Parathyroid adenoma (tissue), 2 donors: Measurements from ENCODE around the gene VAPB.
A peak's percentile ranks its signal among the peaks of the same experiment; 100 is the strongest.

Experiments used
- H2AFZ ChIP-seq: fragments of 300-600 bp; sonication (generic); one replicate; pipeline ENCODE4 v1.7.0; 2017; ENCODE audit warnings: antibody characterized with exemption, mild to moderate bottlenecking
- H3K27ac ChIP-seq: fragments of 300-600 bp; sonication (generic); one replicate; pipeline ENCODE4 v1.7.0; 2017
- H3K27me3 ChIP-seq: fragments of 300-600 bp; sonication (generic); one replicate; pipeline ENCODE4 v1.7.0; 2017; ENCODE audit warnings: low read length; ENCODE audit not compliant: control insufficient read depth, insufficient read depth
- H3K36me3 ChIP-seq: fragments of 300-600 bp; sonication (generic); one replicate; pipeline ENCODE4 v1.7.0; 2017; ENCODE audit warnings: low read length; ENCODE audit not compliant: control insufficient read depth, insufficient read depth
- H3K4me1 ChIP-seq: fragments of 300-600 bp; sonication (generic); one replicate; pipeline ENCODE4 v1.7.0; 2017; ENCODE audit warnings: control low read depth
- H3K4me2 ChIP-seq: fragments of 300-600 bp; sonication (generic); one replicate; pipeline ENCODE4 v1.7.0; 2017; ENCODE audit warnings: low read length
- H3K4me3 ChIP-seq: fragments of 300-600 bp; sonication (generic); one replicate; pipeline ENCODE4 v1.7.0; 2017; ENCODE audit warnings: low read depth, low read length
- H3K79me2 ChIP-seq: fragments of 300-600 bp; sonication (generic); one replicate; pipeline ENCODE4 v1.7.0; 2017; ENCODE audit warnings: control low read depth
- H3K9ac ChIP-seq: fragments of 300-600 bp; sonication (generic); one replicate; pipeline ENCODE4 v1.7.0; 2017; ENCODE audit warnings: mild to moderate bottlenecking
- H3K9me3 ChIP-seq: fragments of 300-600 bp; sonication (generic); one replicate; pipeline ENCODE4 v1.7.0; 2017; ENCODE audit warnings: low read length; ENCODE audit not compliant: control insufficient read depth
- CTCF ChIP-seq: fragments of 300-600 bp; sonication (generic); IDR thresholded peaks from one replicate; pipeline ENCODE4 v1.7.0; 2017; ENCODE audit warnings: antibody characterized with exemption, mild to moderate bottlenecking
- donor health status: primary hyperparathyroidism.

The VAPB gene

GRCh38 chr20:58416057-58416456, 27.0 kb downstream of the VAPB start:
- no peak overlapping the region for H2AFZ ChIP-seq
- peaks cover 5% of the 10 kb centered on the region for H3K4me1 ChIP-seq
- no peak for TF ChIP-seq CTCF
- no peak overlapping the region for H3K9ac ChIP-seq
- H3K36me3 ChIP-seq: no peaks in the 10 kb centered on the region
- no peak overlapping the region for H3K4me2 ChIP-seq
- peaks cover 32% of the 10 kb centered on the region for H3K79me2 ChIP-seq
- no peak overlapping the region for H3K27ac ChIP-seq
- no peaks in the 10 kb centered on the region for H3K27me3 ChIP-seq
- H3K4me3 ChIP-seq: no peak overlapping the region
- no peaks in the 10 kb centered on the region for H3K9me3 ChIP-seq

GRCh38 chr20:58416835-58417234, 27.8 kb downstream of the VAPB start:
- H3K4me3 ChIP-seq: no peak overlapping the region
- H2AFZ ChIP-seq: no peak overlapping the region
- H3K27ac ChIP-seq: no peak overlapping the region
- H3K27me3 ChIP-seq: no peaks in the 10 kb centered on the region
- no peak overlapping the region for H3K9ac ChIP-seq
- peaks cover 28% of the 10 kb centered on the region for H3K79me2 ChIP-seq
- H3K4me2 ChIP-seq: peak overlapping the region; percentile 2
- H3K4me1 ChIP-seq: peaks cover 5% of the 10 kb centered on the region
- TF ChIP-seq CTCF: no peak
- no peaks in the 10 kb centered on the region for H3K36me3 ChIP-seq
- no peaks in the 10 kb centered on the region for H3K9me3 ChIP-seq

- Histone ChIP-seq H3K9ac (no peak overlapping the region), H2AFZ (no peak overlapping the region), H3K4me2 (no peak overlapping the region), H3K36me3 (no peaks in the 10 kb centered on the region), H3K9me3 (no peaks in the 10 kb centered on the region), H3K4me1 (peaks cover 5% of the 10 kb centered on the region), H3K4me3 (no peak overlapping the region), H3K27me3 (no peaks in the 10 kb centered on the region), H3K79me2 (peaks cover 27% of the 10 kb centered on the region), H3K27ac (no peak overlapping the region)
- no peak for TF ChIP-seq CTCF
Observed at GRCh38 chr20:58417438-58417837, 28.4 kb downstream of the VAPB start.

GRCh38 chr20:58418949-58419748, 30.1 kb downstream of the VAPB start:
- TF ChIP-seq CTCF: no peak
- Histone ChIP-seq H3K9ac (no peak overlapping the region), H3K27ac (no peak overlapping the region), H2AFZ (no peak overlapping the region), H3K4me1 (peaks cover 6% of the 10 kb centered on the region), H3K36me3 (no peaks in the 10 kb centered on the region), H3K27me3 (no peaks in the 10 kb centered on the region), H3K4me2 (no peak overlapping the region), H3K79me2 (peaks cover 26% of the 10 kb centered on the region), H3K4me3 (no peak overlapping the region), H3K9me3 (no peaks in the 10 kb centered on the region)
